ENCODE measurements around the gene PDIK1L.

DNA sequence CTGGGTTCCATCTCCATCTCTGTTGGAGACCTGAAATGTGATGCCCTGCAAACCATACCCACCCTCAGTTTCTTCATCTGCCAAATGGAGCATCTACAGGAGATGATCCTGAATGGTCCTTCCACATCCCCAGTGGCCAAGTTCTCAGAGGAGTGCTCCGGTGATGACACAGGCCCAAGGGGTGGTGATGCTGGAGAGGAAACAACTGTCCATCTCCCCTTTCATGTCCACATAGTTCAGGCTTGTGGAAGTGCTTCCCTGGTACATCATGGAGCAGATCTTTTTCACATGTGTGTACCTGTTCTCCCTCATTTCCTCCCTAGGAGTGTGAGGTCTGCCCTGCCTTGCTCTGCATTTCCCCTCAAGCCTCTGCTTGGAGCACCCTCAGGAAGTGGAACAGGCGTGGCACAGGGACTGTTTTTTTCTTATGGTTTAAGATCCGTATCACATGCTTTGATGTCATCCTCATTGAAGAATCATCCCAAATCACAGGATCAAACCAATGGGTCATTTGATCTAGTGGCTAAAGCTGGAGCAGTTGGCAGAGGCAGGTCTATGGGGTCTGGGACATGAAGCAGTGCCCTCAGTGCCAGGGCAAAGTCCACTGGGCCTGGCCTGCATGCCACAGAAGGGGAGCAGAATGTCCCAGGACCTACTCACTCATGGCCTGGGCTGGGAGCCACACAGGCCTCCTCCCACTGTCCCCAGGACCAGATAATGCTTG is 36.0 kb upstream of the PDIK1L start:
- TF ChIP-seq HCFC1 (IDR thresholded peaks at IDR 0.05; ENCODE audit: low read depth, low read length) (no peak), ZNF184 (CRISPR knock-in tag; IDR thresholded peaks at IDR 0.05) (no peak), RBM17 (IDR thresholded peaks at IDR 0.05; ENCODE audit: borderline replicate concordance, low read depth, low read length) (no peak), POLR2A (conservative IDR thresholded peaks at IDR 0.05) (no peak), ZNF830 (CRISPR knock-in tag; IDR thresholded peaks at IDR 0.05) (no peak), ZNF174 (CRISPR knock-in tag; IDR thresholded peaks at IDR 0.05) (no peak), ZSCAN29 (IDR thresholded peaks at IDR 0.05) (no peak)
- TF ChIP-seq, protein P1, sequence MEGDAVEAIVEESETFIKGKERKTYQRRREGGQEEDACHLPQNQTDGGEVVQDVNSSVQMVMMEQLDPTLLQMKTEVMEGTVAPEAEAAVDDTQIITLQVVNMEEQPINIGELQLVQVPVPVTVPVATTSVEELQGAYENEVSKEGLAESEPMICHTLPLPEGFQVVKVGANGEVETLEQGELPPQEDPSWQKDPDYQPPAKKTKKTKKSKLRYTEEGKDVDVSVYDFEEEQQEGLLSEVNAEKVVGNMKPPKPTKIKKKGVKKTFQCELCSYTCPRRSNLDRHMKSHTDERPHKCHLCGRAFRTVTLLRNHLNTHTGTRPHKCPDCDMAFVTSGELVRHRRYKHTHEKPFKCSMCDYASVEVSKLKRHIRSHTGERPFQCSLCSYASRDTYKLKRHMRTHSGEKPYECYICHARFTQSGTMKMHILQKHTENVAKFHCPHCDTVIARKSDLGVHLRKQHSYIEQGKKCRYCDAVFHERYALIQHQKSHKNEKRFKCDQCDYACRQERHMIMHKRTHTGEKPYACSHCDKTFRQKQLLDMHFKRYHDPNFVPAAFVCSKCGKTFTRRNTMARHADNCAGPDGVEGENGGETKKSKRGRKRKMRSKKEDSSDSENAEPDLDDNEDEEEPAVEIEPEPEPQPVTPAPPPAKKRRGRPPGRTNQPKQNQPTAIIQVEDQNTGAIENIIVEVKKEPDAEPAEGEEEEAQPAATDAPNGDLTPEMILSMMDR (IDR thresholded peaks at IDR 0.05 in 2 of 3, conservative IDR thresholded peaks at IDR 0.05 in 1 of 3; ENCODE audit: insufficient read depth in 2 of 3, low read depth in 1 of 3, low read length in 3 of 3) = no peak
- TF ChIP-seq, protein P2, sequence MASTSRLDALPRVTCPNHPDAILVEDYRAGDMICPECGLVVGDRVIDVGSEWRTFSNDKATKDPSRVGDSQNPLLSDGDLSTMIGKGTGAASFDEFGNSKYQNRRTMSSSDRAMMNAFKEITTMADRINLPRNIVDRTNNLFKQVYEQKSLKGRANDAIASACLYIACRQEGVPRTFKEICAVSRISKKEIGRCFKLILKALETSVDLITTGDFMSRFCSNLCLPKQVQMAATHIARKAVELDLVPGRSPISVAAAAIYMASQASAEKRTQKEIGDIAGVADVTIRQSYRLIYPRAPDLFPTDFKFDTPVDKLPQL (IDR thresholded peaks at IDR 0.05; ENCODE audit: extremely low read depth, insufficient read length) = no peak
- TF ChIP-seq, protein P3, sequence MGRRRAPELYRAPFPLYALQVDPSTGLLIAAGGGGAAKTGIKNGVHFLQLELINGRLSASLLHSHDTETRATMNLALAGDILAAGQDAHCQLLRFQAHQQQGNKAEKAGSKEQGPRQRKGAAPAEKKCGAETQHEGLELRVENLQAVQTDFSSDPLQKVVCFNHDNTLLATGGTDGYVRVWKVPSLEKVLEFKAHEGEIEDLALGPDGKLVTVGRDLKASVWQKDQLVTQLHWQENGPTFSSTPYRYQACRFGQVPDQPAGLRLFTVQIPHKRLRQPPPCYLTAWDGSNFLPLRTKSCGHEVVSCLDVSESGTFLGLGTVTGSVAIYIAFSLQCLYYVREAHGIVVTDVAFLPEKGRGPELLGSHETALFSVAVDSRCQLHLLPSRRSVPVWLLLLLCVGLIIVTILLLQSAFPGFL (CRISPR knock-in tag; IDR thresholded peaks at IDR 0.05) = no peak
- TF ChIP-seq, protein P4, sequence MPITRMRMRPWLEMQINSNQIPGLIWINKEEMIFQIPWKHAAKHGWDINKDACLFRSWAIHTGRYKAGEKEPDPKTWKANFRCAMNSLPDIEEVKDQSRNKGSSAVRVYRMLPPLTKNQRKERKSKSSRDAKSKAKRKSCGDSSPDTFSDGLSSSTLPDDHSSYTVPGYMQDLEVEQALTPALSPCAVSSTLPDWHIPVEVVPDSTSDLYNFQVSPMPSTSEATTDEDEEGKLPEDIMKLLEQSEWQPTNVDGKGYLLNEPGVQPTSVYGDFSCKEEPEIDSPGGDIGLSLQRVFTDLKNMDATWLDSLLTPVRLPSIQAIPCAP (CRISPR knock-in tag; IDR thresholded peaks at IDR 0.05; ENCODE audit: borderline replicate concordance) = no peak
